Left lung (tissue), 10 donors: ENCODE data around the gene ADD2. TPM values are rescaled to one million over a fixed set of nuclear protein-coding genes. Genes with fewer than 3 reads are reported as not detected.

ENCODE experiments used
- ATAC-seq: fragments of 200-7000 bp; cut with Tn5 transposase; one replicate; pipeline ENCODE4 v1.9.1; 2020; ENCODE audit warnings: moderate library complexity
- DNase-seq, 4 donors: peaks; one replicate each; pipeline ENCODE4 v3.0.0-alpha.2; 2013 to 2020
- H3K27ac ChIP-seq, 2 donors: fragments of 200-600 bp; sonication (generic) in 1 of 2; one replicate each; pipeline versions ENCODE4 v1.5.0 to v1.8.0; 2020 to 2021
- H3K27me3 ChIP-seq, 2 donors: fragments of 200-600 bp; sonication (generic) in 1 of 2; one replicate each; pipeline versions ENCODE4 v1.5.0 to v1.8.0; 2020 to 2021
- H3K36me3 ChIP-seq, 2 donors: fragments of 200-600 bp; sonication (generic) in 1 of 2; one replicate each; pipeline versions ENCODE4 v1.5.0 to v1.8.0; 2020 to 2021
- H3K4me1 ChIP-seq, 2 donors: fragments of 200-600 bp; one replicate each; pipeline ENCODE4 v1.8.0; 2021
- H3K4me3 ChIP-seq, 2 donors: fragments of 200-600 bp; sonication (generic) in 1 of 2; one replicate each; pipeline versions ENCODE4 v1.5.0 to v1.8.0; 2020 to 2021; ENCODE audit warnings: mild to moderate bottlenecking in 1 of 2
- H3K9me3 ChIP-seq, 2 donors: fragments of 200-600 bp; sonication (generic) in 1 of 2; one replicate each; pipeline versions ENCODE4 v1.5.0 to v1.8.0; 2020 to 2021
- CTCF ChIP-seq, 2 donors: fragments of 200-600 bp; sonication (generic) in 1 of 2; IDR thresholded peaks; one replicate each; pipeline versions ENCODE4 v1.5.0 to v1.8.0; 2021; ENCODE audit warnings: antibody characterized with exemption in 2 of 2
- intact Hi-C, 2 donors: fragments of 100-400 bp; cut with DNase I; formaldehyde crosslinking; loops; one replicate each; pipeline versions ENCODE4 v1.11.2 to v1.14.2; 2022
- polyA plus RNA-seq, 6 donors: library from polyadenylated mRNA; unstranded; fragments of 120-200 nt; gene quantifications; one replicate each; pipeline ENCODE4 v1.2.1, GENCODE V29; 2013; ENCODE audit not compliant: insufficient read length in 6 of 6
- total RNA-seq, 2 donors: library from RNA; stranded (reverse); fragmentation: NEBNext Ultra II Directional; extraction: Animal tissue kit (Norgen Biotek cat#: 25700); gene quantifications; one replicate each; pipeline ENCODE4 v1.2.1, GENCODE V29; 2021
- donor health status: DM: no; HTN: yes; CAD: no.
- donor health status: DM: no; HTN: no; CAD: no.

ADD2 gene
- total and polyA plus RNA-seq, 8 donors, result 0.92 to 12.2 (median 6.5) TPM

GRCh38 chr2:70708376-70709199, 59.4 kb downstream of the ADD2 start:
- H3K27me3 ChIP-seq, result no peaks in the 10 kb centered on the region
- no peak for DNase-seq
- no peaks in the 10 kb centered on the region for H3K4me1 ChIP-seq
- intact Hi-C loops, result no loop called here
- peak; percentile 23 for ATAC-seq
- TF ChIP-seq CTCF (IDR thresholded peaks at IDR 0.05), result no peak
- H3K9me3 ChIP-seq, result no peaks in the 10 kb centered on the region
- H3K36me3 ChIP-seq, result no peaks in the 10 kb centered on the region
- no peak overlapping the region for H3K27ac ChIP-seq
- no peak overlapping the region for H3K4me3 ChIP-seq

- intact Hi-C loops, result no loop called here
- Histone ChIP-seq H3K9me3 (no peaks in the 10 kb centered on the region), H3K27me3 (no peaks in the 10 kb centered on the region), H3K36me3 (no peaks in the 10 kb centered on the region), H3K27ac (no peak overlapping the region), H3K4me1 (no peaks in the 10 kb centered on the region), H3K4me3 (no peak overlapping the region)
- no peak for TF ChIP-seq CTCF (IDR thresholded peaks at IDR 0.05)
- DNase-seq, result no peak
- ATAC-seq, result no peak
These were observed 60.3 kb downstream of the ADD2 start for GRCh38 chr2:70707706-70708105.

GRCh38 chr2:70706026-70706795, 61.8 kb downstream of the ADD2 start:
- Histone ChIP-seq H3K36me3 (no peaks in the 10 kb centered on the region), H3K27ac (no peak overlapping the region), H3K9me3 (no peaks in the 10 kb centered on the region), H3K4me3 (no peak overlapping the region), H3K4me1 (no peaks in the 10 kb centered on the region), H3K27me3 (no peaks in the 10 kb centered on the region)
- intact Hi-C loops, result no loop called here
- DNase-seq (no peak), ATAC-seq (no peak)
- TF ChIP-seq CTCF (IDR thresholded peaks at IDR 0.05), result no peak

GRCh38 chr2:70705160-70705850, 62.7 kb downstream of the ADD2 start:
- intact Hi-C loops, result no loop called here
- Histone ChIP-seq H3K9me3 (no peaks in the 10 kb centered on the region), H3K27me3 (peaks cover 0 to 4% of the 10 kb centered on the region in 2 donors), H3K4me3 (no peak overlapping the region), H3K27ac (no peak overlapping the region), H3K4me1 (no peaks in the 10 kb centered on the region), H3K36me3 (no peaks in the 10 kb centered on the region)
- TF ChIP-seq CTCF (IDR thresholded peaks at IDR 0.05), result no peak
- DNase-seq (no peak), ATAC-seq (no peak)
